ENCODE results near the gene ZNF710.

- TF ChIP-seq, protein P1, sequence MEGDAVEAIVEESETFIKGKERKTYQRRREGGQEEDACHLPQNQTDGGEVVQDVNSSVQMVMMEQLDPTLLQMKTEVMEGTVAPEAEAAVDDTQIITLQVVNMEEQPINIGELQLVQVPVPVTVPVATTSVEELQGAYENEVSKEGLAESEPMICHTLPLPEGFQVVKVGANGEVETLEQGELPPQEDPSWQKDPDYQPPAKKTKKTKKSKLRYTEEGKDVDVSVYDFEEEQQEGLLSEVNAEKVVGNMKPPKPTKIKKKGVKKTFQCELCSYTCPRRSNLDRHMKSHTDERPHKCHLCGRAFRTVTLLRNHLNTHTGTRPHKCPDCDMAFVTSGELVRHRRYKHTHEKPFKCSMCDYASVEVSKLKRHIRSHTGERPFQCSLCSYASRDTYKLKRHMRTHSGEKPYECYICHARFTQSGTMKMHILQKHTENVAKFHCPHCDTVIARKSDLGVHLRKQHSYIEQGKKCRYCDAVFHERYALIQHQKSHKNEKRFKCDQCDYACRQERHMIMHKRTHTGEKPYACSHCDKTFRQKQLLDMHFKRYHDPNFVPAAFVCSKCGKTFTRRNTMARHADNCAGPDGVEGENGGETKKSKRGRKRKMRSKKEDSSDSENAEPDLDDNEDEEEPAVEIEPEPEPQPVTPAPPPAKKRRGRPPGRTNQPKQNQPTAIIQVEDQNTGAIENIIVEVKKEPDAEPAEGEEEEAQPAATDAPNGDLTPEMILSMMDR (IDR thresholded peaks at IDR 0.05; ENCODE audit: borderline replicate concordance, extremely low read depth, low read length, poor library complexity, severe bottlenecking): no peak
- no peak for TF ChIP-seq EZH2 (IDR thresholded peaks at IDR 0.05; ENCODE audit: borderline replicate concordance, low read depth, low read length, severe bottlenecking)
Observed at GRCh38 chr15:90042356-90042755, 41.2 kb downstream of the ZNF710 start.

All from DND-41 (cell line).